SK-N-SH treated with all-trans-retinoic acid at 6 μM for 48 hours (cell line): ENCODE data around the gene NUDT1.

Experiments
- TOX ChIP-seq: fragments of 250-450 bp; sonication (Bioruptor Pico); IDR thresholded peaks from 2 replicates; pipeline ENCODE4 v1.8.0; 2021; ENCODE audit warnings: mild to moderate bottlenecking, moderate library complexity, borderline replicate concordance
- TSHZ2 ChIP-seq: fragments of 250-450 bp; sonication (Bioruptor Pico); IDR thresholded peaks from 2 replicates; pipeline ENCODE4 v1.5.0; 2020; ENCODE audit warnings: mild to moderate bottlenecking, moderate library complexity
- ZFP30 ChIP-seq: fragments of 450-650 bp; formaldehyde crosslinking; IDR thresholded peaks from 2 replicates; pipeline ENCODE4 v1.5.0; 2022; ENCODE audit warnings: mild to moderate bottlenecking, moderate library complexity
- ZNF70 ChIP-seq: fragments of 450-650 bp; formaldehyde crosslinking; IDR thresholded peaks from 2 replicates; pipeline ENCODE4 v1.5.0; 2020; ENCODE audit warnings: mild to moderate bottlenecking, moderate library complexity
- TF ChIP-seq, protein P1 (sequence below): fragments of 250-450 bp; sonication (Bioruptor Pico); IDR thresholded peaks from 2 replicates; pipeline ENCODE4 v1.8.0; 2020; ENCODE audit warnings: mild to moderate bottlenecking, moderate library complexity, borderline replicate concordance

GRCh38 chr7:2245883-2246675 is 4.1 kb downstream of the NUDT1 start:
- TF ChIP-seq TOX (CRISPR knock-in tag) (no peak), ZFP30 (CRISPR knock-in tag) (no peak), TSHZ2 (CRISPR knock-in tag) (no peak), ZNF70 (CRISPR knock-in tag) (no peak)
- TF ChIP-seq, protein P1, sequence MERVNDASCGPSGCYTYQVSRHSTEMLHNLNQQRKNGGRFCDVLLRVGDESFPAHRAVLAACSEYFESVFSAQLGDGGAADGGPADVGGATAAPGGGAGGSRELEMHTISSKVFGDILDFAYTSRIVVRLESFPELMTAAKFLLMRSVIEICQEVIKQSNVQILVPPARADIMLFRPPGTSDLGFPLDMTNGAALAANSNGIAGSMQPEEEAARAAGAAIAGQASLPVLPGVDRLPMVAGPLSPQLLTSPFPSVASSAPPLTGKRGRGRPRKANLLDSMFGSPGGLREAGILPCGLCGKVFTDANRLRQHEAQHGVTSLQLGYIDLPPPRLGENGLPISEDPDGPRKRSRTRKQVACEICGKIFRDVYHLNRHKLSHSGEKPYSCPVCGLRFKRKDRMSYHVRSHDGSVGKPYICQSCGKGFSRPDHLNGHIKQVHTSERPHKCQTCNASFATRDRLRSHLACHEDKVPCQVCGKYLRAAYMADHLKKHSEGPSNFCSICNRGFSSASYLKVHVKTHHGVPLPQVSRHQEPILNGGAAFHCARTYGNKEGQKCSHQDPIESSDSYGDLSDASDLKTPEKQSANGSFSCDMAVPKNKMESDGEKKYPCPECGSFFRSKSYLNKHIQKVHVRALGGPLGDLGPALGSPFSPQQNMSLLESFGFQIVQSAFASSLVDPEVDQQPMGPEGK (CRISPR knock-in tag), result no peak
